Stimulated activated CD8-positive, alpha-beta memory T cell treated with anti-CD3 and anti-CD28 coated beads, Interleukin-12 subunit alpha, Interleukin-12 subunit beta, amount 100 ng/mL, for 1 hour (primary cell): ENCODE measurements around the gene ADGRG4.

Source experiments
- DNase-seq: peaks from one replicate; pipeline ENCODE4 v3.0.0-alpha.2; 2020; ENCODE audit warnings: low read depth

Gene ADGRG4

GRCh38 chrX:136295380-136295779 lies 5.4 kb upstream of the ADGRG4 start:
- DNase-seq = no peak

GRCh38 chrX:136303041-136303440 lies 2.3 kb downstream of the ADGRG4 start:
- DNase-seq = no peak

GRCh38 chrX:136304493-136304892 lies 3.7 kb downstream of the ADGRG4 start:
- DNase-seq = no peak

- DNase-seq = no peak
Observed at GRCh38 chrX:136306182-136306581, 5.4 kb downstream of the ADGRG4 start.

GRCh38 chrX:136307471-136307870 lies 6.7 kb downstream of the ADGRG4 start:
- no peak for DNase-seq

- DNase-seq = no peak
Observed at GRCh38 chrX:136310411-136310810, 9.6 kb downstream of the ADGRG4 start.

- no peak for DNase-seq
Observed at GRCh38 chrX:136318156-136318555, 17.4 kb downstream of the ADGRG4 start.

GRCh38 chrX:136318895-136319597 lies 18.3 kb downstream of the ADGRG4 start:
- DNase-seq = no peak

- no peak for DNase-seq
Observed at GRCh38 chrX:136319600-136319999, 18.8 kb downstream of the ADGRG4 start.

- no peak for DNase-seq
Observed at GRCh38 chrX:136321532-136321931, 20.8 kb downstream of the ADGRG4 start.

- no peak for DNase-seq
Observed at GRCh38 chrX:136322064-136322463, 21.3 kb downstream of the ADGRG4 start.

GRCh38 chrX:136325377-136325776 lies 24.6 kb downstream of the ADGRG4 start:
- no peak for DNase-seq

GRCh38 chrX:136328933-136329332 lies 28.2 kb downstream of the ADGRG4 start:
- no peak for DNase-seq

- DNase-seq = no peak
Observed at GRCh38 chrX:136336623-136337022, 35.9 kb downstream of the ADGRG4 start.

- no peak for DNase-seq
Observed at GRCh38 chrX:136339702-136340101, 38.9 kb downstream of the ADGRG4 start.

- no peak for DNase-seq
Observed at GRCh38 chrX:136344320-136344719, 43.6 kb downstream of the ADGRG4 start.

- no peak for DNase-seq
Observed at GRCh38 chrX:136346506-136346905, 45.7 kb downstream of the ADGRG4 start.

GRCh38 chrX:136347706-136348105 lies 46.9 kb downstream of the ADGRG4 start:
- no peak for DNase-seq

- DNase-seq = no peak
Observed at GRCh38 chrX:136353526-136354093, 52.8 kb downstream of the ADGRG4 start.

GRCh38 chrX:136354201-136354600 lies 53.4 kb downstream of the ADGRG4 start:
- no peak for DNase-seq

GRCh38 chrX:136369377-136369776 lies 68.6 kb downstream of the ADGRG4 start:
- DNase-seq = no peak

GRCh38 chrX:136376713-136377112 lies 76.0 kb downstream of the ADGRG4 start:
- DNase-seq = no peak

- DNase-seq = no peak
Observed at GRCh38 chrX:136380010-136380769, 79.4 kb downstream of the ADGRG4 start.
